GM19035 (cell line): ENCODE results near the gene NEK6.

Source experiments
- ATAC-seq: cut with Tn5 transposase; IDR thresholded peaks from one replicate; pipeline ENCODE4 v1.9.1; 2021; ENCODE audit not compliant: unreplicated experiment

Gene NEK6

DNA sequence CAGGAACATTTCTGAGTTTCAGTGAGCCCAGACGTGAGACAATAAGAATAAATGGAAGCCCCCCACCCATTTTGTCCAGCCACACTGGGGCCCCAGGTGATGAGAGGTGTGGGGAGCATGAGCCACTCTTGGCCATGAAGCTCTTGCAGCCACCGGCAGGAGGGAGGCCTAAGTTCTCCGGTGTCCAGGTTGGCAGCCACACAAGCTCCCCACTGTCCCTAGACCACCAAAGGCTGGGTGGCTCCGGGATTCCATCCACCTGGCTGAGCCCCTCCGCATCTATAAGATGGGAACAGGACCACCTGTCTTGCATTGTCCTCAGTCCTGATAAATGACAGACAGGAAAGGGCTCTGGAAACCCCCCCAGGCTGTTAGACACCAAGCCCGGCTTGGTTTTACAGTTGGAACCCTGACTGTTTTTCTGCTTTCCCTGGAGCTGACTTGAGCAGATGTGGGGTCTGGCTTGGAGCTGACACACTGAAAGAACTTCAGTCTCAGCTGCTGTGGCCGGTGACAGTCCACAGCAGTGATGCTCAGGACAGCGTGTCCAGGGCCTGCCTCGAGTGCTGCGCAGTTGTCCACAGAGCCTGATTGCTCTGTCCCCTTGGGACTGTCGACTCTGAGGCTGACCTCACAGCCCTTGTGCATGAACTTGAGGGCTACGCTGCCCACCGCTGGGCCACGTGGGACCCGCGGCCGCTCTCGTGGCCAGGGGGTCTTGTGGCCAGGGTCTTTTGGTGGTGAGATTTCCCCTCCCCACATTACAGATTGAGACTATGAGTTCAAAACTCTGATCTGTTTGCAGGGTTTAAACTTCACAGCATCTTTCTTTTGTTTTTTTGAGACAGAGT is 82.7 kb downstream of the NEK6 start:
- no peak for ATAC-seq

GRCh38 chr9:124341455-124342170 is 83.9 kb downstream of the NEK6 start:
- ATAC-seq = no peak

DNA sequence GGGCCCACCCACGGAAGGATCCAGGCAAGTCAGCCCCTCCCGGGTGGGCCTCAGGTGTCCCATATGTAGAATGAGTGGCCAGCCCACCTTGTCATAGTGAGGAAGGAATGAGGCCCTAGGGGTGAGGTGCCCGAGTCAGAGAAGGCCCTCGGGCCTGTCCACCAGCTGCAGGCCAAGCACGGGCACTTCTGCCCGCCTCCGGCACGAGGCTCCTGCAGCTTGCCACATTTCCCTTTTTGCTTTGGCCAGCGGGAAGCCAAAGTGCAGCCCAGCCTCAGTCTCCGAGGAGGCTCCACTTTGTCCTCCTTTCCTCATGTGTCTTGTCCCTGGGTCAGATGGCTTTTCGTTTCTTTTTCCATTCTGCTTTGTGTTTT is 84.6 kb downstream of the NEK6 start:
- no peak for ATAC-seq

- ATAC-seq = no peak
Measured at GRCh38 chr9:124342776-124343485, 85.2 kb downstream of the NEK6 start.

DNA sequence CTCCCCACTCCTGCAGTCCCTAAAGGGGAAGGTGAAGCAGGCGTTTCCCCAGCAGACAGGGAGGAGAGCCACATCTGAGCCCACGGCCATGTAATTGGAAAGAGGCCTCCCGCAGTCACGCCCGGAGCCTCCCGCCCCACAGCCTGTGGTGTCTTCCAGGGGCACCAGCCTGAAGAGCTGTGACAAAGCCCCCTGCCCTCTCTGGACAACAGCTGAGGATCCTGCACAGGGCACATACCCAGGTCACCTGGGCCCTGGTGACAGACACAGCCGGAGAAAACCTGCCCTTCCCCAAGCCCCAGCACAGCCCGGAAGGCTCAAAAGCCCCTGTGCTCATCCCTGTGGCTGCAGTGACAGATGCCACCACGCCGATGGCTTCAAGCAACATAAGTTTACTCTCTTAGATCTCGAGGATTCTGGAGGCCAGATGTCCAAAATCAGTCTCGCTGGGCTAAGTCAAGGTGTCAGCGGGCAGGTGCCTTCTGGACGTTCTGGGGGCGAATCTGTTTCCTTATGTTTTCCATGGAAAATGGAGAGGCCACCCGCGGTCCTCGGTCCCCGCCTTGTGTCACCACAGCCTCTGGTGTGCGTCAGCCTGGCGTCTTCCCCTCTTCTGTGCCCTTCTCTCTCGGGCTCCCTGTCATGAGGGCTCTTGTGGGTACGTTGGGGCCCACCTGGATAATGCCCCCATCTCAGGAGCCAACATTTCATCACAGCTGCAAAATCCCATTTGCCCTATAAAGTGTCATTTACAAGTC is 86.0 kb downstream of the NEK6 start:
- no peak for ATAC-seq

DNA sequence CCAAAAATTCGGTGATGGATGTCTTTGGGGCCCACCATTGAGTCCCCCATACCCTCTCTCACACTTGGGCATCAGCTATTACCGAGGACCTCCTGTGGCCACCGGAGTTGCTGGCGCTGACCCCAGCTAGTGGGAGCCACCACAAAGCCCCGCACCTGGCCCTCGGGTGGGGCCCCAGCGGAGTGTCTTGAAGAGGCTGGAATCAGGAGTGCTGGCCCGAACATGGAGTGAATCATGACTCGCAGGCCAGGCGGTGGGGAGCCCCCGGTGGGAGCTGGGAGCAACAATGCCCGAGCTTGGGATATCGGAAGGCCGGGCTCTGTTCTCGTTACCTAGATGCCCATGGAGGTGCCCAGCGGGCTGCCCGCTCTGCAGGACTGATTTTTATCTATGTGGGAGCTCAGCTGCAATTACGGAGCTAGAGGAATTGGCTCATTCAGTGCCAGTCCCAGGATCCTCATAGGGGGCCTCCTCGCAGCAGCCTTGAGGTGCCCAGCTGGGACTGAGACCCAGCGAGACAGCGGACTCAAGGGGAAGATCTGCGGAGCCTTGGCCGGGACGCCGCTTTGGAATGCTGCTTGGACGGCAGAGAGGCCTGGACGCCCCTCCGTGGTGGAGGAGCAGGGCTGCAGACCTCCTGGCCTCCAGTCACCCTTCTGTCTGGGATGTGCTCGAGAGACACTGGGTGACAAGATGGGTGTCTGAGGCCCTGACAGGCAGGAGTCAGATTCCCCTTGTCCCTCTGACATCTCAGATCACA is 86.7 kb downstream of the NEK6 start:
- ATAC-seq = no peak

DNA sequence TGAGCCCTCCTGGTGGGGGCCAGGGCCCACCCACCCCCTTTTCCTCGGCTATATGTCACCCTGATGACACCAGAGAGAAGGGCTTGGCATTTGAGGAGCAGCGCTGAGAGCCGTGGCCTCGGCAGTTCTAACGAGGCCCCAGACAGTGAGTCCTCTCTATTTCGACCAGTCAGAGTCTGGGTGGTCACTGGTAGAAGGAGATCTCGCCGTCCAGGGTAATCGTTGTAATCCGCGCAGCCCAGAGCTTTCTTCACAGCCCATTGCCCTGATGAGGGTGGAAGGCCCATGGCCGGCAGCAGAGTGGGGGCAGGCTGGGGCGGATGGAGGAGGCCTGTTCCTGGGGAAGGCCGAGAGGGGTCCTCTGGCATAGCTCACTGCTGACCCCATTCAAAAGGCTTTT is 87.3 kb downstream of the NEK6 start:
- ATAC-seq = no peak

DNA sequence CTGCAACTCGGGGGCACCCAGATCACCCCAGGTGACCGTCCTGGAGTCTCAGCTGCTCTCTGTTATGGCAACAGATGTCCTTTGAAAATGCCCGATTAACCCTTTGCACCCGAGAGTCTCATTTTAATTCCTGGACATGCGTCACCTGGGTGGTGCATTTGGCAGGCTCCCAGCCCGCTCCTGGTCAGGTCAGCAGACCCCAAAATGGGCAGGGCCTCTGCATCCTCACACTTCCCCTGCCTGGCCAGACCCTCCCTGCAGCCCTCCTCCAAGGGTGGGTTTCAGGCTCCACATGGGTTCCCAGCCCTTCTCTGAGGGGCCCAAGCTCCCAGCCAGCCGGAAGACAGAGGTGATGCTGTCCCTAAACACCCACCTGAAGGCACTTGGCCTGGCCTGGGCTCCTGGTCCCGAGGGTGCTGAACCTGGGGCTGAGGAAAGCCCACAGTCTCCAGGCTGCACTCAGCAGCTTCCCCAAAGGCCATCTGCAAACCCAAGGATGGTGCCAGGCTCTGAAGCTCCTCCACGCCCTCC is 88.1 kb downstream of the NEK6 start:
- ATAC-seq = no peak

DNA sequence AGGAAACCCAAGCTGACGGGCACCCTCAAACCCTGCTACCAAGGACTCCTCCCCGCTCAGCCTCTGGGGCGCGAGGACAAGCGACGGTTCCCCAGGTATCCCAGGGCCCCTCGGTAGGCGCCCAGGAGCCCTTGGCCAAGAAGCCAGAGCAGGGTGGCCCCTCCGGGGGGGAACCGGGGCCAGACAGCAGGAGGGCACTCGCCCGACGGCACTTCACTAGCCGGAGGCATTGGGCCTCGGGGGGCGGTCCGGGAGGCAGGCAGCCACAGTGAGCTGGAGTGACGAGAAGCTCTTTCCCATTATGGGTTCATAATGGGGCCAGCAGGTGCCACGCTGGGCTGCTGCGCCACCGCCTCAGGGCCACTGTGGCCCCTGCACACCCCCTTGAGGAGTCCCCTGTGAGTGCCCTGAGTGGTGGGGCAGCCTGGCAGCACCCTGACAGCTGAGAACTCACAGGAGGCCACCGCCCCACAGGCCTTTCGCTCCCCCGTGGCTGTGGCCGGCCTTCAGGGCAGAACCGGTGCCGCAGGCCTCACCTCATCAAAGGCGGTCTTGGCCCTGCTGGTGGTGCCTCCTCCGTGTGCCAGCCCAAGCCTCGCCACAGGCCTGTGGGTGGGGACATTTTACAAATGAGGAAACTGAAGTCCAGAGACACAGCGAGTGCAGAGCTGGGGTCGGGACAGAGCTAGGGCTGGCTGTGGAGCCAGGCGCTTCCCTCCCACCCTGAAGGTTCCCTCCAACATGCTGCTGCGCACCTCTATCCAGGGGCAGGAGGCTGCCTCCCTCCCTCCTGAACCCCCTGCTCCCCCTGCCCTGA is 88.8 kb downstream of the NEK6 start:
- no peak for ATAC-seq

DNA sequence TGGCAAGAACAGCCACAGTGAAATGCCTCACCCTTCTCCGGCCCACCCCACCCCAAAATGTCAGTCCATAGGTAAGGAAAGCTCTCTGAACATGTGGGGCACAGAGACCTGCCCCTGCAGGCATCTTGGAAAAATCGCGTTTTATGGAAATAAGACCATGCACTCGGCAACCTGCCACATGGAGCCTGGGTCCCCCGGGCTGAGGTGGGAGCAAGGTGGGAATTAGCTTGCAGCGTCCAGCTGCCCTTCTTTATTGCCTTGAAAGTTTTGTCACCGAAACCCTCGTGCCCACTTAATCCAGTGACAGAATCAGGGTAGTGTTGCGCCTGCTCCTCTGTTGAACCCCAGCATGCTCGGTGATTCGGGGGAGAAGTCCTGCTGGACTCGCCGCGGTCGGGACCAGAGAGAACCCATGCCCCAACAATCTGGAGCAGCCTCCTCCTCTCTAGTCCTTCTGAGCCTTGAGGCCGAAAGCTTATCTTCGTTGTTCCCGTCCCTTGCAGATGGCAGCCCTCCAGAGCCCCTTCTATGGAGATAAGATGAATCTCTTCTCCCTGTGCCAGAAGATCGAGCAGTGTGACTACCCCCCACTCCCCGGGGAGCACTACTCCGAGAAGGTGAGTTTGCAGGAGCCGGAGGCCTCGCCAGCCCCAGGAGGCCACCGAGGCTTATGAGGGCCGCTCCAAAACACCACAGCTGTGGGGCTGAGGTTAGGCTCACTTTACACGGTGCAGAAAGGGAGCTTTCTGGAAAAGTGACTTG is 89.6 kb downstream of the NEK6 start:
- ATAC-seq = no peak

- ATAC-seq = no peak
Measured at GRCh38 chr9:124347968-124348358, 90.2 kb downstream of the NEK6 start.

- ATAC-seq = no peak
Measured at GRCh38 chr9:124348363-124348762, 90.6 kb downstream of the NEK6 start.

- no peak for ATAC-seq
Measured at GRCh38 chr9:124348831-124349230, 91.1 kb downstream of the NEK6 start.

- ATAC-seq = no peak
Measured at GRCh38 chr9:124349267-124349666, 91.5 kb downstream of the NEK6 start.

DNA sequence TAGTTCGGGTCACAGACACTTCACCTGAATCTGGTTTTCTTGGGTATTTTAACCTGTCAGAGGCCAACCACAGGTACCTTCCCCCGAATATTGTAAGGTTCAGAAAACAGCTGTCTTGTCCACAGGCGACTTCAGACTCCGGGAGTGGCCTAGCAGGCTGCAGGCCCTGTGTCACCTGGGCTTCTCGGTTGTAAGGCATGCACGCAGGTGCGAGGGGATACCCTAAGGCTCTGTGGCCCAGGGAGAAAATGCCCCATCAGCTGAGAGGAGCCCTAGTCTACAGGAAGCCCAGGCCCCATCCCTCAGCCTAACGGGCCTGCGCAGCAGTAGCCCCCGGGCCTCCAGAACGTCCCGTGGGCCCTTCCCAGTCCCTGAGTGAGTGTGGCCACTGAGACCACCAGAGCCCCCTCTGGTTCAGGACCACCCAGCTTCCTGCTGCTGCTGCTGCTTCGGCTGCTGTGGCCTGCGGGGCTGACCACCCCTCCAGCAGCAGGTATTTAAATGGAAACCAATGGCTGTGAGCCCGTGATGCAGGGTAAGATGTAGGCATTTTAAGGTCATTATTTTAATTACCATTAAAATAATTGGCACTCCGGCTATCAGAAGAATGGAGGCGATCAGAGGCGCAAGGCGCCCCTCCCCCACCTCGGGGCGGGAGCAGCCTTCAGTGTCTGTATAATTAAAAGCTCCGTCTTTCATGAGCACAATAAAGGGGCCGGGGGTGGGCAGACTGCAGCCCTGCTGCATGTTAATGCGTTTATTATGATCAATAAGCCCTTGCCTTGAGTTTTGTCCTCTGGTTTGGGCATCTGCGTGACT is 92.1 kb downstream of the NEK6 start:
- ATAC-seq = no peak

- no peak for ATAC-seq
Measured at GRCh38 chr9:124350494-124351263, 92.9 kb downstream of the NEK6 start.
